GM12875 (cell line): ENCODE data around the gene ELAVL1.

Experiments used
- H3K4me3 ChIP-seq: one replicate; pipeline ENCODE4 v1.5.1; 2011; ENCODE audit warnings: low read depth, low read length, control low read depth
- TF ChIP-seq, protein P1 (sequence below): IDR thresholded peaks from 2 replicates; pipeline ENCODE4 v1.5.1; 2011; ENCODE audit warnings: low read depth, mild to moderate bottlenecking, control low read depth, inconsistent platforms, low read length, moderate library complexity, borderline replicate concordance; ENCODE audit not compliant: insufficient read depth

ELAVL1 gene

DNA sequence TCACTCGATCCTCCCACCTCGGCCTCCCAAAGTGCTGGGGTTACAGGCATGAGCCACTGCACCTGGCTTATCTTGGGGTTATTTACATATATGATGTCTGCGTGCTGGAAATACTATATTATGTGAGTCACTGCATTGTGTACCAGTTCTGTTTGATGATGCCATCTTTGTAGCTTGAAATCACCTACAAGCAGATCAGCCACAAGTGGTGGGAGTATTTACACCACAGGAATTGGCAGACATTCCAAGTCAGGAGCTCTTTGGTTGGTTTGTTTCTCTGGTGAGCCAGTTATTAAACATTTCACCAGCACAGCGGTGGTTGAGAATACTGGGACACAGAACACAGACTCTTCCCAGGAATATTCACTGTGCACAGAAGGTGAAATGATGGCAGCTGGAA is 57.5 kb downstream of the ELAVL1 start:
- H3K4me3 ChIP-seq = no peak overlapping the region
- TF ChIP-seq, protein P1, sequence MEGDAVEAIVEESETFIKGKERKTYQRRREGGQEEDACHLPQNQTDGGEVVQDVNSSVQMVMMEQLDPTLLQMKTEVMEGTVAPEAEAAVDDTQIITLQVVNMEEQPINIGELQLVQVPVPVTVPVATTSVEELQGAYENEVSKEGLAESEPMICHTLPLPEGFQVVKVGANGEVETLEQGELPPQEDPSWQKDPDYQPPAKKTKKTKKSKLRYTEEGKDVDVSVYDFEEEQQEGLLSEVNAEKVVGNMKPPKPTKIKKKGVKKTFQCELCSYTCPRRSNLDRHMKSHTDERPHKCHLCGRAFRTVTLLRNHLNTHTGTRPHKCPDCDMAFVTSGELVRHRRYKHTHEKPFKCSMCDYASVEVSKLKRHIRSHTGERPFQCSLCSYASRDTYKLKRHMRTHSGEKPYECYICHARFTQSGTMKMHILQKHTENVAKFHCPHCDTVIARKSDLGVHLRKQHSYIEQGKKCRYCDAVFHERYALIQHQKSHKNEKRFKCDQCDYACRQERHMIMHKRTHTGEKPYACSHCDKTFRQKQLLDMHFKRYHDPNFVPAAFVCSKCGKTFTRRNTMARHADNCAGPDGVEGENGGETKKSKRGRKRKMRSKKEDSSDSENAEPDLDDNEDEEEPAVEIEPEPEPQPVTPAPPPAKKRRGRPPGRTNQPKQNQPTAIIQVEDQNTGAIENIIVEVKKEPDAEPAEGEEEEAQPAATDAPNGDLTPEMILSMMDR = no peak

GRCh38 chr19:7944177-7944761 is 61.2 kb downstream of the ELAVL1 start:
- H3K4me3 ChIP-seq = peak overlapping the region; percentile 72
- TF ChIP-seq, protein P1 = peak; percentile 71

- TF ChIP-seq, protein P1 = no peak
- H3K4me3 ChIP-seq = peak within 1 kb of the TSS; percentile 98
Measured at GRCh38 chr19:7943444-7944176, 61.8 kb downstream of the ELAVL1 start, which contains the start of gene TIMM44. TIMM44 (minus strand) TSS chr19:7943666; CDS start chr19:7943651, 15 bp downstream.

DNA sequence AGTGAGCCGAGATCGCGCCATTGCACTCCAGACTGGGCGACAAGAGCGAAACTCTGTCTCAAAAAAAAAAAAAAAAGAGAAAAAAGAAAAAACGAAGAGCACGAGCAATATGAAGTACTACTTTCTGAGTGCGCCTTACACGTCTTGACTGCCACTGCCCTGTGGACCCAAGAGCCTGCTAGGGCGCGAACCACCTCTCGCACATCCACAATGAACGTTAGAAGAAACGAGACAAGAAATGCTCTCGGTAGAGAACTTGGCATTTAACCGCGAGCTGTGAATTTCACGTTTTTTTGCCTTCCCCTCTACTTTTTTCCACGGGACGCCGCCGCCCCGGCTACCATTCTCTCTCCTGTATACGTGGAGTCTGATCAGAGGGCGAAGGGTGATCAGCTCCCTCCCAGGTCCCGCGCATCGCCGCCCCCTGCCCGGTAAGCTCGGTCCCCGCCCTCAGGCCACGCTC is 62.4 kb downstream of the ELAVL1 start:
- TF ChIP-seq, protein P1 = no peak
- peak overlapping the region; percentile 98 for H3K4me3 ChIP-seq

GRCh38 chr19:7941895-7942596 is 63.4 kb downstream of the ELAVL1 start:
- H3K4me3 ChIP-seq = no peak overlapping the region
- TF ChIP-seq, protein P1 = no peak

DNA sequence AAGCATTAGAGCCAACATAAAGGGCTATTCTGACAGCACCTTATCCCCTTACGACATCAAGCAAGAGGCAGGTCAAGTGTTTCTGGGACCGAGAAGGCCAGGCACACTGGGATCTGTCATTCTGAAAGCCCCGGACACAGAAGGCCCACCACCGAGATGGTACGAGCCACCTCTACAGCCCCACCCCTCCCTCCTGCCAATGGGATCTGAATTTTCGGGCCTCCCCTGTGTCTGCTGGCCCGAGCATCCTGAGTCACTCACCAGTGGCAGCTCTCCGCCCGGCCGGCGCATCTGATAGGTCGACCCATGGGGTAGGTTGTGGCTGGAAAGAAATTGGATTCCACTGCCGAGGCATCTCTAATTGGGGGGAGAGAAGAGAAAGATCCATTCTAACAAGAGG is 64.6 kb downstream of the ELAVL1 start:
- TF ChIP-seq, protein P1 = no peak
- H3K4me3 ChIP-seq = no peak overlapping the region

GRCh38 chr19:7934766-7935165 is 70.7 kb downstream of the ELAVL1 start:
- TF ChIP-seq, protein P1 = no peak

More at GRCh38 chr19:7934766-7935165, 70.7 kb downstream of the ELAVL1 start:
- H3K4me3 ChIP-seq = no peak overlapping the region
